Uterus (tissue), 4 donors: ENCODE results near the gene KDM1A. TPM values are rescaled to one million over a fixed set of nuclear protein-coding genes. Genes with fewer than 3 reads are reported as not detected.
"Not testable (repeated sequence)": the region's sequence is repeated elsewhere in the genome, so short reads cannot be mapped to it uniquely, and the experiment has no call there.

Source experiments
- DNase-seq, 2 donors: peaks; one replicate each; pipeline ENCODE4 v3.0.0-alpha.2; 2019 to 2020
- H3K27ac ChIP-seq, 2 donors: fragments of 200-600 bp; sonication (generic); 1 replicate in 1 of 2; 2 replicates in 1 of 2; pipeline ENCODE4 v1.5.1; 2016 to 2018
- H3K27me3 ChIP-seq, 2 donors: fragments of 200-600 bp; sonication (generic); one replicate each; pipeline ENCODE4 v1.5.1; 2018 to 2019; ENCODE audit warnings: control low read depth in 1 of 2
- H3K36me3 ChIP-seq, 2 donors: fragments of 200-600 bp; sonication (generic); one replicate each; pipeline ENCODE4 v1.5.1; 2019; ENCODE audit warnings: control low read depth in 1 of 2
- H3K4me1 ChIP-seq, 2 donors: fragments of 200-600 bp; sonication (generic); one replicate each; pipeline ENCODE4 v1.5.1; 2018 to 2019; ENCODE audit warnings: control low read depth in 1 of 2
- H3K4me3 ChIP-seq, 2 donors: fragments of 200-600 bp; sonication (generic); 1 replicate in 1 of 2; 2 replicates in 1 of 2; pipeline ENCODE4 v1.5.1; 2018 to 2019; ENCODE audit warnings: mild to moderate bottlenecking in 1 of 2
- H3K9me3 ChIP-seq, 2 donors: fragments of 200-600 bp; sonication (generic); one replicate each; pipeline ENCODE4 v1.5.1; 2019; ENCODE audit warnings: control low read depth in 1 of 2
- CTCF ChIP-seq, 4 experiments: fragments of 200-600 bp in 2 of 4; fragments of 450-650 bp in 2 of 4; sonication (generic) in 2 of 4; IDR thresholded peaks; one replicate each; pipeline ENCODE4 v1.5.1; 2016 to 2019; ENCODE audit warnings: antibody characterized with exemption in 4 of 4, mild to moderate bottlenecking in 2 of 4, moderate library complexity in 1 of 4
- POLR2A ChIP-seq, 2 donors: fragments of 450-650 bp; IDR thresholded peaks; one replicate each; pipeline ENCODE4 v1.6.1; 2016; ENCODE audit warnings: antibody characterized with exemption in 2 of 2, mild to moderate bottlenecking in 1 of 2, moderate library complexity in 1 of 2
- intact Hi-C: fragments of 100-400 bp; cut with DNase I; formaldehyde crosslinking; loops from one replicate; pipeline ENCODE4 v1.15.1; 2023; ENCODE audit warnings: low total_unique reads
- total RNA-seq, 4 donors: library from RNA; depleted of rRNA in 3 of 4; stranded (reverse); fragments of >200 nt in 3 of 4; gene quantifications; one replicate each; pipeline versions ENCODE4 v1.1.0 to v1.2.4, GENCODE V29; 2014 to 2023
- donor health status: DM: yes; HTN: yes; CAD: no.

The KDM1A gene
- total RNA-seq, 4 donors from 2014 or later = 31.5 to 137 (median 57.3) TPM

DNA sequence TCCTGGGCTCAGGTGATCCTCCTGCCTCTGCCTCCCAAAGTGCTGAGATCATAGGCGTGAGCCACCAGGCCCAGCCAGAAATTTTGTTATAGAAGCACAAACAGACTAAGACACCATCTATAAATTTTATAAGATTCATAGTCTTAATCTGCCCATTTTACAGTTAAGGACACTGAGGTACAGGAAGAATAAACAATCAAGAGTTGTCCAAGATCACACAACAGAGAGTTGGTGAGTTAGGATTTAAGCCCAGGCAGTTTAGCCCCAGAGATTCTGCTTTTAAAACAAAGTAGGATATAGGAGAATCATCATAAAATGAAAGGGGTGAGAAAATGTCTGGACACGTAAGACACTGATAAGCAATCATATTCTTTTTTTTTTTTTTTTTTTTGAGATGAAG lies 10.4 kb upstream of the KDM1A start:
- Histone ChIP-seq H3K27me3 (no peaks in the 10 kb centered on the region), H3K9me3 (no peaks in the 10 kb centered on the region), H3K27ac (no peak overlapping the region), H3K4me3 (no peak overlapping the region), H3K4me1 (no peaks in the 10 kb centered on the region), H3K36me3 (no peaks in the 10 kb centered on the region)
- DNase-seq = no peak
- intact Hi-C loops = no loop called here
- no peak for TF ChIP-seq CTCF (IDR thresholded peaks at IDR 0.05)

- intact Hi-C loops, H3K27ac ChIP-seq, H3K9me3 ChIP-seq, DNase-seq, H3K4me1 ChIP-seq, H3K4me3 ChIP-seq, H3K36me3 ChIP-seq, H3K27me3 ChIP-seq: not testable (repeated sequence)
Measured at GRCh38 chr1:23010025-23010424, 9.2 kb upstream of the KDM1A start.

DNA sequence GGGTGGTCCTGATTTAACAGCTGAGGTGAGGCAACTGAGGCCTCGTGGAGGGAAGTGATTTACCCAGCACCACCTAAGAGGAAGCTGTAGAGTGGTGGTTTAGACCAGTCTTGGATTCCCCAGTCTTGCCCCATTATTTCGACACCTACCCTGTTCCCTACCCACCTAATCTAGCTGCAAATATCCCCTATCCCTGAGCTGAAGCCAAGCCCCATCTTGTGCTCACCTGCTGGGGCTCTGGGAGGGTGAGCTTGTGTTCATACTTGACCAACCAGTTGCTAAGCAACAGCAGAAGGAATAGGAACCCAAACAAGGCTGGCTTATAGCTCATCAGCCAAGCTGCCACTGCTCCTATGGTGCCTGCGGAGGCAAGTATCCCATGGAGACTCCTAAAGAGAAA lies 5.6 kb upstream of the KDM1A start:
- H3K27me3 ChIP-seq = no peaks in the 10 kb centered on the region
- intact Hi-C loops = no loop called here
- H3K36me3 ChIP-seq = no peaks in the 10 kb centered on the region
- no peaks in the 10 kb centered on the region for H3K9me3 ChIP-seq
- no peak overlapping the region for H3K4me3 ChIP-seq
- TF ChIP-seq CTCF (IDR thresholded peaks at IDR 0.05) (no peak), POLR2A (IDR thresholded peaks at IDR 0.05) (no peak)
- H3K27ac ChIP-seq = no peak overlapping the region
- DNase-seq = no peak
- no peaks in the 10 kb centered on the region for H3K4me1 ChIP-seq

GRCh38 chr1:23018661-23019093 lies 591 bp upstream of the KDM1A start:
- TF ChIP-seq CTCF (IDR thresholded peaks at IDR 0.05) (no peak), POLR2A (IDR thresholded peaks at IDR 0.05) (no peak)
- Histone ChIP-seq H3K27me3 (no peaks in the 10 kb centered on the region), H3K4me1 (no peaks in the 10 kb centered on the region), H3K27ac (peak overlapping the region; percentile 86 to 95), H3K4me3 (peak overlapping the region; percentile 73 to 88), H3K9me3 (no peaks in the 10 kb centered on the region), H3K36me3 (no peaks in the 10 kb centered on the region)
- intact Hi-C loops = no loop called here
- peak; percentile 21 to 24 for DNase-seq

GRCh38 chr1:23019863-23020625 lies 776 bp downstream of the KDM1A start:
- DNase-seq = peak; percentile 17 to 23
- intact Hi-C loops = no loop called here
- H3K27ac ChIP-seq = peak overlapping the region; percentile 86 to 95
- H3K4me3 ChIP-seq = peak overlapping the region; percentile 73 to 88
- no peak for TF ChIP-seq POLR2A (IDR thresholded peaks at IDR 0.05)
- TF ChIP-seq CTCF (IDR thresholded peaks at IDR 0.05) = no peak
- H3K27me3 ChIP-seq = no peaks in the 10 kb centered on the region
- no peaks in the 10 kb centered on the region for H3K9me3 ChIP-seq
- H3K4me1 ChIP-seq = no peaks in the 10 kb centered on the region
- H3K36me3 ChIP-seq = no peaks in the 10 kb centered on the region
